Neural cell (in vitro differentiated cells): ENCODE results near the gene TMEM255B. TPM values are rescaled to one million over a fixed set of nuclear protein-coding genes. Genes with fewer than 3 reads are reported as not detected.

Experiments used
- H2AFZ ChIP-seq: fragments of 200-600, 300-800 bp; sonication (generic), shearing (Covaris generic); 2 replicates; pipeline ENCODE4 v1.6.0; 2014; ENCODE audit warnings: low read depth, mild to moderate bottlenecking, antibody characterized with exemption, low read length, moderate library complexity
- H3F3A ChIP-seq: fragments of 200-600 bp; shearing (Covaris generic); 2 replicates; pipeline ENCODE4 v1.6.1; 2016; ENCODE audit warnings: mild to moderate bottlenecking, moderate library complexity, mixed read lengths, antibody characterized with exemption, low read length; ENCODE audit not compliant: insufficient read depth, poor library complexity, severe bottlenecking
- H3K27ac ChIP-seq: fragments of 200-600, 300-800 bp; sonication (generic), shearing (Covaris generic); 2 replicates; pipeline ENCODE4 v1.5.1; 2014; ENCODE audit warnings: mild to moderate bottlenecking, low read length, moderate library complexity
- H3K27me3 ChIP-seq: fragments of 300-800, 200-600 bp; sonication (generic), shearing (Covaris generic); 2 replicates; pipeline ENCODE4 v1.6.0; 2014; ENCODE audit warnings: mild to moderate bottlenecking, low read depth, low read length, moderate library complexity; ENCODE audit not compliant: insufficient read depth
- H3K36me3 ChIP-seq: fragments of 300-800, 200-600 bp; sonication (generic), shearing (Covaris generic); 2 replicates; pipeline ENCODE4 v1.5.1; 2014; ENCODE audit warnings: mild to moderate bottlenecking, antibody characterized with exemption, low read length, moderate library complexity; ENCODE audit not compliant: insufficient read depth
- H3K4me2 ChIP-seq: fragments of 300-800, 200-600 bp; sonication (generic), shearing (Covaris generic); 2 replicates; pipeline ENCODE4 v1.6.0; 2014; ENCODE audit warnings: mild to moderate bottlenecking, low read length
- H3K4me3 ChIP-seq: fragments of 300-800, 200-600 bp; sonication (generic), shearing (Covaris generic); 2 replicates; pipeline ENCODE4 v1.5.1; 2014; ENCODE audit warnings: mild to moderate bottlenecking, low read length, moderate library complexity
- H3K79me2 ChIP-seq: fragments of 200-600 bp; shearing (Covaris generic); replicated peaks from 2 replicates; pipeline ENCODE4 v1.6.0; 2014; ENCODE audit warnings: mild to moderate bottlenecking, low read length, moderate library complexity; ENCODE audit not compliant: insufficient read depth
- H3K9ac ChIP-seq: fragments of 300-800, 200-600 bp; sonication (generic), shearing (Covaris generic); 2 replicates; pipeline ENCODE4 v1.6.1; 2016; ENCODE audit warnings: mild to moderate bottlenecking, low read length, mixed read lengths
- H3K9me2 ChIP-seq: fragments of 200-600 bp; shearing (Covaris generic); 2 replicates; pipeline ENCODE4 v1.6.1; 2016; ENCODE audit warnings: mild to moderate bottlenecking, low read length, mixed read lengths; ENCODE audit not compliant: insufficient read depth
- H3K9me3 ChIP-seq: fragments of 200-600, 300-800 bp; sonication (generic), shearing (Covaris generic); 2 replicates; pipeline ENCODE4 v1.6.1; 2016; ENCODE audit warnings: mild to moderate bottlenecking, mixed run types, low read length, moderate library complexity, mixed read lengths
- H4K20me1 ChIP-seq: fragments of 200-600 bp; shearing (Covaris generic); 2 replicates; pipeline ENCODE4 v1.6.1; 2016; ENCODE audit warnings: mild to moderate bottlenecking, mixed run types; ENCODE audit not compliant: insufficient read depth
- EP300 ChIP-seq: fragments of 450-650 bp; conservative IDR thresholded peaks from 2 replicates; pipeline ENCODE4 v1.6.1; 2014; ENCODE audit warnings: antibody characterized with exemption, mild to moderate bottlenecking, moderate library complexity; ENCODE audit not compliant: poor library complexity, severe bottlenecking
- EZH2 ChIP-seq: fragments of 200-600, 300-800 bp; shearing (Covaris generic), sonication (generic); IDR thresholded peaks from 2 replicates; pipeline ENCODE4 v1.6.1; 2014; ENCODE audit warnings: antibody characterized with exemption, low read length, borderline replicate concordance, mild to moderate bottlenecking; ENCODE audit not compliant: insufficient read depth, poor library complexity, severe bottlenecking
- MXI1 ChIP-seq: fragments of 450-650 bp; conservative IDR thresholded peaks from 2 replicates; pipeline ENCODE4 v1.6.1; 2014; ENCODE audit warnings: antibody characterized with exemption, mild to moderate bottlenecking; ENCODE audit not compliant: poor library complexity, severe bottlenecking
- POLR2AphosphoS5 ChIP-seq: IDR thresholded peaks from 2 replicates; pipeline ENCODE4 v1.6.1; 2012
- RAD21 ChIP-seq: fragments of 450-650 bp; conservative IDR thresholded peaks from 2 replicates; pipeline ENCODE4 v1.6.1; 2014; ENCODE audit warnings: antibody characterized with exemption, mild to moderate bottlenecking, moderate library complexity
- SMC3 ChIP-seq: fragments of 450-650 bp; conservative IDR thresholded peaks from 2 replicates; pipeline ENCODE4 v1.6.1; 2014; ENCODE audit warnings: antibody characterized with exemption, mild to moderate bottlenecking, moderate library complexity; ENCODE audit not compliant: poor library complexity
- TAF1 ChIP-seq: IDR thresholded peaks from 2 replicates; pipeline ENCODE4 v1.6.1; 2012; ENCODE audit warnings: low read depth
- polyA plus RNA-seq: library from polyadenylated mRNA; depleted of rRNA; stranded (reverse); fragments of >200 nt; gene quantifications from 2 replicates; pipeline ENCODE4 v1.2.3, GENCODE V29; 2014
- TF ChIP-seq, protein P1 (sequence below): IDR thresholded peaks from 2 replicates; pipeline ENCODE4 v1.6.1; 2012; ENCODE audit warnings: borderline replicate concordance
- TF ChIP-seq, protein P2 (sequence below): fragments of 450-650 bp; IDR thresholded peaks from 2 replicates; pipeline ENCODE4 v1.5.1; 2014; ENCODE audit warnings: antibody characterized with exemption, mild to moderate bottlenecking, moderate library complexity; ENCODE audit not compliant: poor library complexity, severe bottlenecking

TMEM255B gene
- polyA plus RNA-seq, 1 donor from 2014 or later, result not detected

DNA sequence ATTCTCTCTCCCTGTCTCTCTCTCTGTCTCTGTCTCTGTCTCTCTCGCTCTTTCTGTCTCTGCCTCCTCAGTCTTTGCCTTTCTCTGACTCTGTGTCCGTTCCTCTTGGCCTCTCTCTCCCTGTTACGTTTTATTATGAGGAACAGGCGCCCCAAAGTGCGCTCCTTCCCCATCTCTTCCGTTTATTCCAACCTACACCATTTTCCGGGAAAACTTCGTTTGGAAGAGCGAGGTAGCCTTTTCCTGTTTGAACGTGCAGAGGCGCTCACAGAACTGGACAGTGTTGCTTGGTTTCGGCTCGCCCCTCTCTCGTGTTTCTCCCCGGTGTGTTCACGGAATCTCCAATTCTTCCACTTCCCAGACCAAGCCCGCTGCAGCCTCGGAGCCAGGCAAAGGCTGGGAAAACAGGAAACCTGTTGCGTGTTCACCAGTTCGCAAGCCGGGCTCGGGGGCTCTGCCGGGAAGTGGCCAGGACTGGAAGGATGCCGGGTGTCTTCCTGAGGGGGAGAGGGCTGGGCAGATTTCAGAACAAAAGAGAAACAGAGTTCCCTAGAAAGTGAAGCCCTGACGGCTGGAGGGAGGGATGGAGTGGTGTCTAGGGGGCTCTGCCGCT lies 605 bp downstream of the TMEM255B start:
- no peaks in the 10 kb centered on the region for H4K20me1 ChIP-seq
- H3K27me3 ChIP-seq, result peaks cover 34% of the 10 kb centered on the region
- no peaks in the 10 kb centered on the region for H3K9me3 ChIP-seq
- no peak for TF ChIP-seq EZH2
- TF ChIP-seq SMC3, result no peak
- no peak for TF ChIP-seq TAF1
- TF ChIP-seq MXI1, result no peak
- TF ChIP-seq, protein P1, sequence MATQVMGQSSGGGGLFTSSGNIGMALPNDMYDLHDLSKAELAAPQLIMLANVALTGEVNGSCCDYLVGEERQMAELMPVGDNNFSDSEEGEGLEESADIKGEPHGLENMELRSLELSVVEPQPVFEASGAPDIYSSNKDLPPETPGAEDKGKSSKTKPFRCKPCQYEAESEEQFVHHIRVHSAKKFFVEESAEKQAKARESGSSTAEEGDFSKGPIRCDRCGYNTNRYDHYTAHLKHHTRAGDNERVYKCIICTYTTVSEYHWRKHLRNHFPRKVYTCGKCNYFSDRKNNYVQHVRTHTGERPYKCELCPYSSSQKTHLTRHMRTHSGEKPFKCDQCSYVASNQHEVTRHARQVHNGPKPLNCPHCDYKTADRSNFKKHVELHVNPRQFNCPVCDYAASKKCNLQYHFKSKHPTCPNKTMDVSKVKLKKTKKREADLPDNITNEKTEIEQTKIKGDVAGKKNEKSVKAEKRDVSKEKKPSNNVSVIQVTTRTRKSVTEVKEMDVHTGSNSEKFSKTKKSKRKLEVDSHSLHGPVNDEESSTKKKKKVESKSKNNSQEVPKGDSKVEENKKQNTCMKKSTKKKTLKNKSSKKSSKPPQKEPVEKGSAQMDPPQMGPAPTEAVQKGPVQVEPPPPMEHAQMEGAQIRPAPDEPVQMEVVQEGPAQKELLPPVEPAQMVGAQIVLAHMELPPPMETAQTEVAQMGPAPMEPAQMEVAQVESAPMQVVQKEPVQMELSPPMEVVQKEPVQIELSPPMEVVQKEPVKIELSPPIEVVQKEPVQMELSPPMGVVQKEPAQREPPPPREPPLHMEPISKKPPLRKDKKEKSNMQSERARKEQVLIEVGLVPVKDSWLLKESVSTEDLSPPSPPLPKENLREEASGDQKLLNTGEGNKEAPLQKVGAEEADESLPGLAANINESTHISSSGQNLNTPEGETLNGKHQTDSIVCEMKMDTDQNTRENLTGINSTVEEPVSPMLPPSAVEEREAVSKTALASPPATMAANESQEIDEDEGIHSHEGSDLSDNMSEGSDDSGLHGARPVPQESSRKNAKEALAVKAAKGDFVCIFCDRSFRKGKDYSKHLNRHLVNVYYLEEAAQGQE, result no peak
- TF ChIP-seq POLR2AphosphoS5, result no peak
- no peak for TF ChIP-seq RAD21
- TF ChIP-seq, protein P2, sequence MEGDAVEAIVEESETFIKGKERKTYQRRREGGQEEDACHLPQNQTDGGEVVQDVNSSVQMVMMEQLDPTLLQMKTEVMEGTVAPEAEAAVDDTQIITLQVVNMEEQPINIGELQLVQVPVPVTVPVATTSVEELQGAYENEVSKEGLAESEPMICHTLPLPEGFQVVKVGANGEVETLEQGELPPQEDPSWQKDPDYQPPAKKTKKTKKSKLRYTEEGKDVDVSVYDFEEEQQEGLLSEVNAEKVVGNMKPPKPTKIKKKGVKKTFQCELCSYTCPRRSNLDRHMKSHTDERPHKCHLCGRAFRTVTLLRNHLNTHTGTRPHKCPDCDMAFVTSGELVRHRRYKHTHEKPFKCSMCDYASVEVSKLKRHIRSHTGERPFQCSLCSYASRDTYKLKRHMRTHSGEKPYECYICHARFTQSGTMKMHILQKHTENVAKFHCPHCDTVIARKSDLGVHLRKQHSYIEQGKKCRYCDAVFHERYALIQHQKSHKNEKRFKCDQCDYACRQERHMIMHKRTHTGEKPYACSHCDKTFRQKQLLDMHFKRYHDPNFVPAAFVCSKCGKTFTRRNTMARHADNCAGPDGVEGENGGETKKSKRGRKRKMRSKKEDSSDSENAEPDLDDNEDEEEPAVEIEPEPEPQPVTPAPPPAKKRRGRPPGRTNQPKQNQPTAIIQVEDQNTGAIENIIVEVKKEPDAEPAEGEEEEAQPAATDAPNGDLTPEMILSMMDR, result no peak
- no peak for TF ChIP-seq EP300
- H3K4me3 ChIP-seq, result peak overlapping the region; percentile 75
- H3K27ac ChIP-seq, result no peak overlapping the region
- H3K79me2 ChIP-seq, result no peaks in the 10 kb centered on the region
- peak overlapping the region; percentile 53 for H3K9ac ChIP-seq
- H3K9me2 ChIP-seq, result no peaks in the 10 kb centered on the region
- peak overlapping the region; percentile 85 for H3K4me2 ChIP-seq
- no peak overlapping the region for H2AFZ ChIP-seq
- no peaks in the 10 kb centered on the region for H3K36me3 ChIP-seq
- peaks cover 6% of the 10 kb centered on the region for H3F3A ChIP-seq

DNA sequence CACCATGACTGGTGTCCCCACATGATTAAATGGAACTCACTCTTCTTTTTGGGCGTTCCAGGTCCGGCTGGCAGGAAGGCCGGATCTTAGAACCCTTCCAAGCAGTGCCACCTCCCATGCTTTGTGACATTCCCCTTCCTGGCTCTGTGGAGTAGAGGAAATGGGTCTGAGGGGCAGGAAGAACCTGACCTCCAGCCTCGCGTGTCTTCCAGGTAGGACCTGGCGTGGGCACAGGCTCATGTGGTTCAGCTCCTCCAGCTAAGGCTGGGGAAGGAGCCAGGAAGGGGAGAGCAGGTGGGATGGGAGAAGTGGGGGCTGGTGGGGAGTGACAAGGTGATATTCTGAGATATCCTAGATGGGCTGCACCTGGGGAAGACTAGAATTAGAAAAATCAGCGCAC lies 2.1 kb downstream of the TMEM255B start:
- H3K27me3 ChIP-seq, result peaks cover 34% of the 10 kb centered on the region
- H3K79me2 ChIP-seq, result no peaks in the 10 kb centered on the region
- H3K4me2 ChIP-seq, result no peak overlapping the region
- H3K36me3 ChIP-seq, result no peaks in the 10 kb centered on the region
- no peaks in the 10 kb centered on the region for H4K20me1 ChIP-seq
- no peak overlapping the region for H3K4me3 ChIP-seq
- no peak overlapping the region for H3K27ac ChIP-seq
- H3F3A ChIP-seq, result peaks cover 6% of the 10 kb centered on the region
- no peaks in the 10 kb centered on the region for H3K9me2 ChIP-seq
- no peak overlapping the region for H3K9ac ChIP-seq
- TF ChIP-seq POLR2AphosphoS5 (no peak), SMC3 (no peak), RAD21 (no peak)
- TF ChIP-seq, protein P2, result no peak
- TF ChIP-seq, protein P1, result no peak
- no peaks in the 10 kb centered on the region for H3K9me3 ChIP-seq
- no peak overlapping the region for H2AFZ ChIP-seq
